Mesendoderm (in vitro differentiated cells): ENCODE results near the gene ZNF654. TPM values are rescaled to one million over a fixed set of nuclear protein-coding genes. Genes with fewer than 3 reads are reported as not detected.
"Not testable (repeated sequence)": the region's sequence is repeated elsewhere in the genome, so short reads cannot be mapped to it uniquely, and the experiment has no call there.

Experiments
- DNase-seq: peaks from one replicate; pipeline ENCODE4 v3.0.0; 2013
- H2AK5ac ChIP-seq: 2 replicates; pipeline ENCODE4 v1.6.1; 2013; ENCODE audit warnings: low read length, inconsistent platforms
- H2BK120ac ChIP-seq: 2 replicates; pipeline ENCODE4 v1.6.1; 2013; ENCODE audit warnings: low read depth, mild to moderate bottlenecking, low read length, moderate library complexity, mixed read lengths
- H2BK15ac ChIP-seq: replicated peaks from 2 replicates; pipeline ENCODE4 v1.6.1; 2013; ENCODE audit warnings: low read depth, mild to moderate bottlenecking, moderate library complexity
- H2BK5ac ChIP-seq: 2 replicates; pipeline ENCODE4 v1.6.1; 2013; ENCODE audit warnings: low read length, inconsistent platforms
- H3K18ac ChIP-seq: 2 replicates; pipeline ENCODE4 v1.6.1; 2013; ENCODE audit warnings: mild to moderate bottlenecking, low read length, mixed read lengths
- H3K23ac ChIP-seq: one replicate; pipeline ENCODE4 v1.6.1; 2013; ENCODE audit warnings: low read length
- H3K27ac ChIP-seq: 2 replicates; pipeline ENCODE4 v1.5.1; 2013; ENCODE audit warnings: low read depth, mild to moderate bottlenecking, inconsistent platforms, low read length, moderate library complexity
- H3K27me3 ChIP-seq: 2 replicates; pipeline ENCODE4 v1.6.1; 2013; ENCODE audit warnings: low read length, control low read depth, mild to moderate bottlenecking, inconsistent platforms; ENCODE audit not compliant: insufficient read depth, poor library complexity
- H3K36me3 ChIP-seq: 2 replicates; pipeline ENCODE4 v1.6.1; 2013; ENCODE audit warnings: low read length, inconsistent platforms; ENCODE audit not compliant: control insufficient read depth, insufficient read depth
- H3K4ac ChIP-seq: one replicate; pipeline ENCODE4 v1.6.1; 2013; ENCODE audit warnings: low read depth, mild to moderate bottlenecking, low read length, moderate library complexity
- H3K4me1 ChIP-seq: 2 replicates; pipeline ENCODE4 v1.6.1; 2013; ENCODE audit warnings: low read depth, low read length, inconsistent platforms; ENCODE audit not compliant: control insufficient read depth
- H3K4me2 ChIP-seq: 2 replicates; pipeline ENCODE4 v1.6.1; 2013; ENCODE audit warnings: low read length
- H3K4me3 ChIP-seq: 2 replicates; pipeline ENCODE4 v1.5.1; 2013; ENCODE audit warnings: mild to moderate bottlenecking, low read length
- H3K56ac ChIP-seq: one replicate; pipeline ENCODE4 v1.6.1; 2013; ENCODE audit warnings: low read length
- H3K79me1 ChIP-seq: 2 replicates; pipeline ENCODE4 v1.6.1; 2013; ENCODE audit warnings: low read length, inconsistent platforms
- H3K79me2 ChIP-seq: 2 replicates; pipeline ENCODE4 v1.6.1; 2013; ENCODE audit warnings: mild to moderate bottlenecking, low read length; ENCODE audit not compliant: control insufficient read depth, insufficient read depth
- H3K9ac ChIP-seq: 2 replicates; pipeline ENCODE4 v1.6.1; 2013; ENCODE audit warnings: low read length, inconsistent platforms
- H4K5ac ChIP-seq: one replicate; pipeline ENCODE4 v1.6.1; 2013; ENCODE audit warnings: low read length
- H4K8ac ChIP-seq: one replicate; pipeline ENCODE4 v1.6.1; 2013; ENCODE audit warnings: low read depth, mild to moderate bottlenecking, control low read depth, low read length, moderate library complexity
- WGBS: extraction: QIAGEN DNeasy Blood & Tissue Kit; methylation state at CpG from one replicate; pipeline ENCODE4 v1.1.7; 2013; ENCODE audit warnings: low lambda C conversion rate, missing lambda C conversion rate; ENCODE audit not compliant: insufficient coverage; ENCODE audit errors: extremely low coverage; 5-methylcytosine and 5-hydroxymethylcytosine counted together
- polyA plus RNA-seq, 2 experiments: library from polyadenylated mRNA; stranded (reverse); fragments of 200-250 nt; gene quantifications; one replicate each; pipeline ENCODE4 v1.2.3, GENCODE V29; 2013

The ZNF654 gene
- polyA plus RNA-seq (2013, experiment 1 of 2): 2.8 TPM
- polyA plus RNA-seq (2013, experiment 2 of 2): 3.2 TPM

GRCh38 chr3:88058581-88059379 is at the start of gene ZNF654, which contains the start of gene CGGBP1:
Gene ZNF654 (plus strand): TSS chr3:88059255. CDS start chr3:88059320, 65 bp downstream.
Gene CGGBP1 (minus strand): TSS chr3:88059005. CDS start chr3:88055976, 3,029 bp downstream.
- H3K36me3 ChIP-seq: peaks cover 2% of the 10 kb centered on the region
- peak within 1 kb of the TSS; percentile 88 for H3K9ac ChIP-seq
- no peaks in the 10 kb centered on the region for H3K4me1 ChIP-seq
- no CpG with 5 or more reads among the region's 76 CpGs for WGBS
- H2AK5ac ChIP-seq: no peak within 1 kb of the TSS
- H3K56ac ChIP-seq: peak within 1 kb of the TSS; percentile 95
- peak within 1 kb of the TSS; percentile 89 for H3K27ac ChIP-seq
- no peak within 1 kb of the TSS for H4K5ac ChIP-seq
- peak; percentile 100 for DNase-seq
- H2BK15ac ChIP-seq: no peak within 1 kb of the TSS
- H3K4me3 ChIP-seq: peak within 1 kb of the TSS; percentile 94
- H3K79me2 ChIP-seq: peaks cover 29% of the 10 kb centered on the region
- no peak within 1 kb of the TSS for H4K8ac ChIP-seq
- peak within 1 kb of the TSS; percentile 19 for H2BK120ac ChIP-seq
- peak within 1 kb of the TSS; percentile 57 for H2BK5ac ChIP-seq
- peak within 1 kb of the TSS; percentile 87 for H3K4ac ChIP-seq
- no peaks in the 10 kb centered on the region for H3K27me3 ChIP-seq
- H3K79me1 ChIP-seq: peaks cover 7% of the 10 kb centered on the region
- H3K23ac ChIP-seq: peak within 1 kb of the TSS; percentile 8
- H3K18ac ChIP-seq: peak within 1 kb of the TSS; percentile 92
- peak within 1 kb of the TSS; percentile 88 for H3K4me2 ChIP-seq

- Histone ChIP-seq H2BK120ac (no peak overlapping the region), H3K4me3 (no peak overlapping the region), H3K36me3 (no peaks in the 10 kb centered on the region), H3K4ac (no peak overlapping the region), H3K79me1 (no peaks in the 10 kb centered on the region), H2AK5ac (no peak overlapping the region), H3K23ac (no peak overlapping the region), H2BK15ac (no peak overlapping the region), H3K4me1 (no peaks in the 10 kb centered on the region), H3K56ac (no peak overlapping the region), H3K4me2 (no peak overlapping the region), H4K5ac (no peak overlapping the region), H4K8ac (no peak overlapping the region), H3K9ac (no peak overlapping the region), H3K18ac (no peak overlapping the region), H3K27ac (no peak overlapping the region), H2BK5ac (no peak overlapping the region), H3K79me2 (no peaks in the 10 kb centered on the region), H3K27me3 (no peaks in the 10 kb centered on the region)
- no CpG with 5 or more reads among the region's 5 CpGs for WGBS
- DNase-seq: no peak
These were observed 48.2 kb upstream of the ZNF654 start for GRCh38 chr3:88010810-88011209.

GRCh38 chr3:88013592-88013991 is 45.5 kb upstream of the ZNF654 start:
- no peak overlapping the region for H2BK5ac ChIP-seq
- H2BK15ac ChIP-seq: no peak overlapping the region
- H4K5ac ChIP-seq: no peak overlapping the region
- no peaks in the 10 kb centered on the region for H3K27me3 ChIP-seq
- H3K23ac ChIP-seq: no peak overlapping the region
- no peak overlapping the region for H3K9ac ChIP-seq
- H2BK120ac ChIP-seq: no peak overlapping the region
- no peak overlapping the region for H3K27ac ChIP-seq
- no peak overlapping the region for H4K8ac ChIP-seq
- no peak overlapping the region for H3K56ac ChIP-seq
- no CpG with 5 or more reads among the region's 2 CpGs for WGBS
- no peaks in the 10 kb centered on the region for H3K79me1 ChIP-seq
- no peaks in the 10 kb centered on the region for H3K4me1 ChIP-seq
- no peak overlapping the region for H2AK5ac ChIP-seq
- H3K4me3 ChIP-seq: no peak overlapping the region
- H3K18ac ChIP-seq: no peak overlapping the region
- no peak overlapping the region for H3K4me2 ChIP-seq
- H3K79me2 ChIP-seq: no peaks in the 10 kb centered on the region
- no peak for DNase-seq
- no peak overlapping the region for H3K4ac ChIP-seq
- no peaks in the 10 kb centered on the region for H3K36me3 ChIP-seq

- H2BK120ac ChIP-seq, H3K27ac ChIP-seq, H3K4me2 ChIP-seq, H4K5ac ChIP-seq, DNase-seq, H3K56ac ChIP-seq, H3K18ac ChIP-seq, H3K79me2 ChIP-seq, H3K27me3 ChIP-seq, H3K36me3 ChIP-seq, H3K79me1 ChIP-seq, H3K23ac ChIP-seq, H2BK5ac ChIP-seq, H4K8ac ChIP-seq, H3K4ac ChIP-seq, H2AK5ac ChIP-seq, H3K4me3 ChIP-seq, H3K9ac ChIP-seq, H2BK15ac ChIP-seq, H3K4me1 ChIP-seq: not testable (repeated sequence)
- no CpG with 5 or more reads among the region's 35 CpGs for WGBS
These were observed 43.4 kb upstream of the ZNF654 start for GRCh38 chr3:88015656-88016055.

DNA sequence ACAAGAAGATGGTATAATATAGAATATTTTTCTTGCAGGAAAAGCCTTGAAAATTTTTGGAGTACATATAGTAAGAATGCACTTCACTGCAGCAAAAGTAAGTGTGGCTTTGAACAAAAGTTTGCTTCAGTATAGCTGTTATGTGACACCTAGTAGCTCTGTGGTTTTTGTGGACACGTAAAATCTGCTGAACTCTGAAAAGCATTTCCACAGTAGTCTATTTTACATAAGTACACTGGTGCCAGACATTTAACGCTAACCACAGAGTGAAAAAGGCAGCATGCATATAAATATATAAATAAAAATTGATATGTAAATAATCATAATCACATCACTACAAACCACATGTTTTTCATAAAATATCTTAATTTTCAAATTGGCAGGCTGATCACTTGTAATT is 40.0 kb upstream of the ZNF654 start:
- Histone ChIP-seq H2AK5ac (no peak overlapping the region), H3K4me2 (no peak overlapping the region), H3K4me1 (no peaks in the 10 kb centered on the region), H3K4me3 (no peak overlapping the region), H2BK15ac (no peak overlapping the region), H3K36me3 (no peaks in the 10 kb centered on the region), H2BK5ac (no peak overlapping the region), H4K5ac (no peak overlapping the region), H3K18ac (no peak overlapping the region), H3K79me1 (no peaks in the 10 kb centered on the region), H4K8ac (no peak overlapping the region), H2BK120ac (no peak overlapping the region), H3K9ac (no peak overlapping the region), H3K23ac (no peak overlapping the region), H3K27ac (no peak overlapping the region), H3K79me2 (no peaks in the 10 kb centered on the region), H3K4ac (no peak overlapping the region), H3K56ac (no peak overlapping the region), H3K27me3 (no peaks in the 10 kb centered on the region)
- no peak for DNase-seq
- no CpG with 5 or more reads among the region's 2 CpGs for WGBS
